T-cell (primary cell): ENCODE data around the gene COL26A1. TPM values are rescaled to one million over a fixed set of nuclear protein-coding genes. Genes with fewer than 3 reads are reported as not detected.

Experiments used
- ATAC-seq, 4 experiments: fragments of 200-7000 bp in 3 of 4; fragments of 150-1000 bp in 1 of 4; cut with Tn5 transposase; replicated peaks in 1 of 4; 1 replicate in 3 of 4; 2 replicates in 1 of 4; pipeline ENCODE4 v1.10.0; 2021; ENCODE audit warnings: moderate library complexity in 3 of 4, mild to moderate bottlenecking in 2 of 4, moderate number of reproducible peaks in 1 of 4
- CTCF ChIA-PET, 2 donors: fragments of 300-600 bp; sonication (Branson Sonifier 250); formaldehyde crosslinking; loops; one replicate each; lab custom pipeline; 2022; ENCODE audit warnings: antibody characterized with exemption in 2 of 2; lab: Charles Lee
- POLR2A ChIA-PET, 2 donors: fragments of 300-600 bp; sonication (Branson Sonifier 250); formaldehyde crosslinking; loops; one replicate each; lab custom pipeline; 2022; ENCODE audit warnings: antibody characterized with exemption in 2 of 2; lab: Charles Lee
- DNase-seq, 35 experiments: peaks; one replicate each; pipeline versions ENCODE4 v3.0.0 to v3.0.0-alpha.2; 2013 to 2023
- H3K27ac ChIP-seq: one replicate; pipeline ENCODE4 v1.5.1; 2013; ENCODE audit warnings: low read length
- H3K27me3 ChIP-seq, 2 experiments: replicated peaks in 1 of 2; 1 replicate in 1 of 2; 2 replicates in 1 of 2; pipeline versions ENCODE4 v1.6.1 to v1.7.0; 2013; ENCODE audit warnings: low read length in 1 of 2, mixed read lengths in 1 of 2; ENCODE audit not compliant: control insufficient read depth in 2 of 2, insufficient read depth in 2 of 2; ENCODE audit errors: extremely low read depth in 1 of 2
- H3K36me3 ChIP-seq, 2 donors: 1 replicate in 1 of 2; 2 replicates in 1 of 2; pipeline versions ENCODE4 v1.6.1 to v1.7.0; 2013; ENCODE audit warnings: low read length in 1 of 2; ENCODE audit not compliant: control insufficient read depth in 2 of 2, insufficient read depth in 1 of 2; ENCODE audit errors: extremely low read depth in 1 of 2
- H3K4me1 ChIP-seq, 2 experiments: 1 replicate in 1 of 2; 2 replicates in 1 of 2; pipeline versions ENCODE4 v1.6.1 to v1.7.0; 2013; ENCODE audit warnings: low read length in 2 of 2, mixed read lengths in 1 of 2; ENCODE audit not compliant: insufficient read depth in 2 of 2, control insufficient read depth in 1 of 2; ENCODE audit errors: extremely low read depth in 1 of 2
- H3K4me3 ChIP-seq, 2 donors: 1 replicate in 1 of 2; 2 replicates in 1 of 2; pipeline versions ENCODE4 v1.5.1 to v1.7.0; 2013; ENCODE audit warnings: mild to moderate bottlenecking in 2 of 2, low read length in 1 of 2, moderate library complexity in 1 of 2; ENCODE audit not compliant: control insufficient read depth in 1 of 2; ENCODE audit errors: extremely low read depth in 1 of 2
- H3K9me3 ChIP-seq: 2 replicates; pipeline ENCODE4 v1.7.0; 2013
- H3K27ac Mint-ChIP-seq, 2 donors: one replicate each; pipeline ENCODE4 v1.8.0; 2020 to 2021; ENCODE audit warnings: mild to moderate bottlenecking in 2 of 2, mixed read lengths in 2 of 2
- H3K27me3 Mint-ChIP-seq, 2 donors: one replicate each; pipeline ENCODE4 v1.8.0; 2021 to 2022; ENCODE audit warnings: mixed read lengths in 2 of 2
- H3K36me3 Mint-ChIP-seq: one replicate; pipeline ENCODE4 v1.8.0; 2021; ENCODE audit warnings: mixed read lengths
- H3K4me1 Mint-ChIP-seq, 3 donors: one replicate each; pipeline ENCODE4 v1.8.0; 2020 to 2022; ENCODE audit warnings: mixed read lengths in 3 of 3, mild to moderate bottlenecking in 1 of 3
- H3K4me3 Mint-ChIP-seq, 3 donors: one replicate each; pipeline ENCODE4 v1.8.0; 2020 to 2022; ENCODE audit warnings: mild to moderate bottlenecking in 3 of 3, mixed read lengths in 3 of 3, moderate library complexity in 3 of 3
- H3K9me3 Mint-ChIP-seq, 3 donors: one replicate each; pipeline ENCODE4 v1.8.0; 2020 to 2022; ENCODE audit warnings: mixed read lengths in 3 of 3
- WGBS: methylation state at CpG from one replicate; pipeline ENCODE4 v1.1.5; 2013; ENCODE audit warnings: missing lambda C conversion rate; ENCODE audit not compliant: insufficient coverage; 5-methylcytosine and 5-hydroxymethylcytosine counted together
- total RNA-seq, 35 experiments: library from RNA in 6 of 35; stranded (reverse) in 6 of 35; fragments of 120-200 nt in 1 of 35; gene quantifications; one replicate each; pipeline versions ENCODE4 v1.2.1 to v1.2.4 and lab custom pipeline; 2013 to 2026

The COL26A1 gene
- total RNA-seq (under 1 TPM in 1 of 5 donors, not detected in 4; 0.09 TPM), total RNA-seq (lab: John Stamatoyannopoulos, UW) (0 to 0.10 (median 0) reads per million in 29 experiments)
- not detected for total RNA-seq (2013)

DNA sequence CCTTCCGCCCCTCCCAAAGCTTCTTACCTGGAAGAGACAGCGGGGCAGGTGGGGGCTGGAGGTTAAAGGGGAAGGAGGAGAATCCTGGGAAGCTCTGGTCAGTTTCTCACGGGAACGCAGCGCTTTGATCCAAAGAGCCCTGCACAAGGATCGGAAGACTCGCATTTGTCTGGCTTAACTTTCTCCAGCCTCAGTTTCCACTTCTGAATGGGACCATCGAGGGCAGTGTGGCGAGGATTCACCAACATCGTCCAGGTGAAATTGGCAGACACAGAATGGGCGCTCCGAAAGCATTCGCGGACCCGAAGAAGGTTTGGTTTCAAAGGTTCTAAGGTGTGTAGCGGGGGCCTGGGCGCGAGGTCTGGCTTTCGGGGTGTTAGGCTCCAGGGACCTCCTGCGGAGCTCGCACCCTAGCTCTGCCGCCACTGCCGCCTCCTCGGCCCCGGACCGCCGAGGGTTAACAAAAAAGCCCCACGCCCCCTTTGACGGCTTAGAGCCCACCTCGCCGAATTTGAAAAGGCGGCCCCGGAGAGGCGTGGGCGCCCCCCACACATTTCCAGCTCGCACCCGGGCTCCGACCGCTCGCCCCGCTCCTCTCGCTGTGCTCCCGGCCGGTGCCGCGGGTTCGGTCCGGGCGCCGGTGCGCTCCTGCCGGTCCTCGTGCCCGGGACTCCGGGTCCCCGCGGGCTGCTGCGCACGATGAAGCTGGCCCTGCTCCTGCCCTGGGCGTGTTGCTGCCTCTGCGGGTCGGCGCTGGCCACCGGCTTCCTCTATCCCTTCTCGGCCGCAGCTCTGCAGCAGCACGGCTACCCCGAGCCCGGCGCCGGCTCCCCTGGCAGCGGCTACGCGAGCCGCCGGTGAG is at the start of gene COL26A1:
COL26A1 (plus strand) TSS at position 542 of the 862 bp plus-strand sequence; CDS start at position 700, 158 bp downstream.
- Mint-ChIP-seq H3K27me3 (peaks cover 18 to 22% of the 10 kb centered on the region in 2 donors), H3K27ac (no peak within 1 kb of the TSS), H3K4me3 (peak within 1 kb of the TSS; percentile 50 to 74 (median 50)), H3K9me3 (no peaks in the 10 kb centered on the region), H3K36me3 (no peaks in the 10 kb centered on the region), H3K4me1 (peaks cover 4 to 6% (median 6%) of the 10 kb centered on the region in 3 donors)
- Histone ChIP-seq H3K4me1 (peaks cover 3 to 16% of the 10 kb centered on the region in 2 experiments), H3K27me3 (peaks cover 3 to 48% of the 10 kb centered on the region in 2 experiments), H3K9me3 (no peaks in the 10 kb centered on the region), H3K27ac (no peak within 1 kb of the TSS), H3K4me3 (peak within 1 kb of the TSS; percentile 42 to 71), H3K36me3 (no peaks in the 10 kb centered on the region)
- ChIA-PET CTCF (interaction anchor here (0.6 to 2.9 kb wide), 6 partner anchors 14 to 78 kb away, joined by 3 to 9 read pairs (median 6); no protein-coding TSS in a partner anchor), POLR2A (no interaction called here)
- ATAC-seq (peak in 2 of 4 experiments; percentile 8 to 51), DNase-seq (peak in 9 of 35 experiments; percentile 1 to 29 (median 13))
- WGBS, result 15% methylated on average over 58 of the region's 76 CpGs

DNA sequence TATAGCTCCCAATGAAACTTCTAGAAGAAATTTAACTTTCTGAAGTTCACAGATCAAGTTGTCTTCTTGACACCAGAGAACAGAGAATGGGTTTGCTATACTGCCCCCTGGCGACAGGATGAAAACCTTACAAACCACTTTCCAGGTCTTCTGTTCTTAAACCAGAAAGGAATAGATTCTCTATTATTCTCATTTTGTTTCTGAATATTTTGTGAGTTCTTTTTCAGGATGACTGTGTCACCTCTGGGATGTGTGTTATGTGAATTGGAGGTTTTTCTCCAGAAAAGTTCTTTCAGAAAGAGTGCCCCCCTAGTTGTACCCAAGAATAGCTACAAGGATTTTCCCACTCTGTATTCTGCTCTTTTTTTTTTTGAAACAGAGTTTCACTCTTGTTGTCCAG is 47.3 kb upstream of the COL26A1 start:
- Mint-ChIP-seq H3K36me3 (peaks cover 12% of the 10 kb centered on the region), H3K4me3 (no peak overlapping the region), H3K9me3 (peaks cover 3 to 5% (median 4%) of the 10 kb centered on the region in 3 donors), H3K4me1 (no peaks in the 10 kb centered on the region), H3K27ac (no peak overlapping the region), H3K27me3 (peaks cover 2 to 4% of the 10 kb centered on the region in 2 donors)
- Histone ChIP-seq H3K9me3 (no peaks in the 10 kb centered on the region), H3K4me3 (no peak overlapping the region), H3K27me3 (peaks cover 0 to 7% of the 10 kb centered on the region in 2 experiments), H3K27ac (no peak overlapping the region), H3K4me1 (no peaks in the 10 kb centered on the region), H3K36me3 (peaks cover 4% of the 10 kb centered on the region in 2 donors)
- WGBS, result no CpG with 5 or more reads among the region's 1 CpG
- DNase-seq (peak in 26 of 35 experiments; percentile 13 to 73 (median 34)), ATAC-seq (peak in 1 of 4 experiments; percentile 39)
- ChIA-PET CTCF (interaction anchor here (0.5 to 0.7 kb wide), 3 partner anchors 149 to 1810 kb away, joined by 3 read pairs; no protein-coding TSS in a partner anchor), POLR2A (interaction anchor here (0.6 to 0.9 kb wide), 2 partner anchors 10 to 833 kb away, joined by 4 to 6 read pairs; no protein-coding TSS in a partner anchor)

- peaks cover 0 to 14% of the 10 kb centered on the region in 2 experiments for H3K4me1 ChIP-seq
- H3K27me3 ChIP-seq, result no peaks in the 10 kb centered on the region
- CTCF ChIA-PET, result interaction anchor here in 1 of 2 donors (0.6 to 0.7 kb wide), 3 partner anchors 153 to 607 kb away, joined by 3 to 9 read pairs (median 3); no protein-coding TSS in a partner anchor
- POLR2A ChIA-PET, result no interaction called here
- peaks cover 12% of the 10 kb centered on the region for H3K36me3 Mint-ChIP-seq
- H3K4me1 Mint-ChIP-seq, result peaks cover 5 to 18% (median 15%) of the 10 kb centered on the region in 3 donors
- H3K27me3 Mint-ChIP-seq, result no peaks in the 10 kb centered on the region
- ATAC-seq (no peak), DNase-seq (no peak)
- peaks cover 4% of the 10 kb centered on the region in 2 donors for H3K36me3 ChIP-seq
- no peak overlapping the region for H3K27ac Mint-ChIP-seq
- 83% methylated on average over 2 of the region's 5 CpGs for WGBS
- H3K27ac ChIP-seq, result no peak overlapping the region
- no peaks in the 10 kb centered on the region for H3K9me3 Mint-ChIP-seq
- H3K4me3 Mint-ChIP-seq, result no peak overlapping the region
- H3K4me3 ChIP-seq, result no peak overlapping the region
- H3K9me3 ChIP-seq, result no peaks in the 10 kb centered on the region
These were observed 43.3 kb upstream of the COL26A1 start for GRCh38 chr7:101319401-101319800.

GRCh38 chr7:101321491-101322401 is 40.9 kb upstream of the COL26A1 start, which contains the start of gene IFT22:
Gene IFT22, minus strand, starts transcription at chr7:101321812. Its CDS starts 103 bp downstream, at chr7:101321709.
- DNase-seq (peak; percentile 55 to 86 (median 75)), ATAC-seq (peak; percentile 94 to 97 (median 96))
- WGBS, result 6% methylated on average over 63 of the region's 69 CpGs
- Mint-ChIP-seq H3K36me3 (no peaks in the 10 kb centered on the region), H3K9me3 (no peaks in the 10 kb centered on the region), H3K27me3 (no peaks in the 10 kb centered on the region), H3K4me3 (peak within 1 kb of the TSS; percentile 86 to 91 (median 87)), H3K4me1 (peaks cover 5 to 18% (median 15%) of the 10 kb centered on the region in 3 donors), H3K27ac (peak within 1 kb of the TSS; percentile 86 to 88)
- CTCF ChIA-PET, result interaction anchor here in 1 of 2 donors (0.6 kb wide), 1 partner anchor 11 kb away, joined by 6 read pairs; no protein-coding TSS in a partner anchor
- POLR2A ChIA-PET, result interaction anchor here in 1 of 2 donors (0.6 kb wide), 1 partner anchor 104 kb away, joined by 3 read pairs; the partner anchor contains the start of gene ZNHIT1
- H3K36me3 ChIP-seq, result peaks cover 0 to 4% of the 10 kb centered on the region in 2 donors
- H3K4me3 ChIP-seq, result peak within 1 kb of the TSS; percentile 61 to 85
- H3K9me3 ChIP-seq, result no peaks in the 10 kb centered on the region
- no peaks in the 10 kb centered on the region for H3K27me3 ChIP-seq
- H3K4me1 ChIP-seq, result peaks cover 0 to 14% of the 10 kb centered on the region in 2 experiments
- H3K27ac ChIP-seq, result peak within 1 kb of the TSS; percentile 52

- Histone ChIP-seq H3K36me3 (no peaks in the 10 kb centered on the region), H3K4me1 (no peaks in the 10 kb centered on the region), H3K4me3 (no peak overlapping the region), H3K9me3 (no peaks in the 10 kb centered on the region), H3K27me3 (peaks cover 0 to 20% of the 10 kb centered on the region in 2 experiments), H3K27ac (no peak overlapping the region)
- Mint-ChIP-seq H3K27ac (no peak overlapping the region), H3K4me3 (no peak overlapping the region), H3K9me3 (no peaks in the 10 kb centered on the region), H3K27me3 (peaks cover 3 to 5% of the 10 kb centered on the region in 2 donors), H3K36me3 (no peaks in the 10 kb centered on the region), H3K4me1 (no peaks in the 10 kb centered on the region)
- ChIA-PET POLR2A (no interaction called here), CTCF (no interaction called here)
- WGBS, result 100% methylated on average over 1 of the region's 5 CpGs
- no peak for ATAC-seq
- DNase-seq, result no peak
These were observed 34.5 kb upstream of the COL26A1 start for GRCh38 chr7:101328159-101328558.
